H1 (cell line): Measurements from ENCODE around the gene MYO1F.

ENCODE experiments used
- BRCA1 ChIP-seq: IDR thresholded peaks from 2 replicates; pipeline ENCODE4 v1.6.1; 2012; ENCODE audit warnings: low read depth, low read length, improper control_type of control experiment
- CBX5 ChIP-seq: fragments of 300-800, 300-1000 bp; sonication (generic); IDR thresholded peaks from 2 replicates; pipeline ENCODE4 v1.7.1; 2016; ENCODE audit warnings: antibody characterized with exemption, low read length, low read depth
- CBX8 ChIP-seq: fragments of 300-800, 300-1000 bp; sonication (generic); IDR thresholded peaks from 2 replicates; pipeline ENCODE4 v1.7.1; 2016; ENCODE audit warnings: low read depth, low read length, borderline replicate concordance
- EZH2 ChIP-seq: fragments of 200-600 bp; sonication (generic); IDR thresholded peaks from 2 replicates; pipeline ENCODE4 v1.7.1; 2012; ENCODE audit warnings: low read depth, mild to moderate bottlenecking, moderate library complexity, low read length, inconsistent platforms; ENCODE audit not compliant: severe bottlenecking
- JUND ChIP-seq: IDR thresholded peaks from 2 replicates; pipeline ENCODE4 v1.6.1; 2011; ENCODE audit warnings: mild to moderate bottlenecking, improper control_type of control experiment, low read length
- POLR2A ChIP-seq, 2 experiments: IDR thresholded peaks; 1 replicate in 1 of 2; 2 replicates in 1 of 2; pipeline ENCODE4 v1.6.1; 2011; ENCODE audit warnings: low read depth in 2 of 2, low read length in 2 of 2, mild to moderate bottlenecking in 2 of 2; ENCODE audit errors: control extremely low read depth in 1 of 2
- POLR2AphosphoS5 ChIP-seq: IDR thresholded peaks from 2 replicates; pipeline ENCODE4 v1.6.1; 2011; ENCODE audit warnings: low read depth, low read length
- RFX5 ChIP-seq: IDR thresholded peaks from 2 replicates; pipeline ENCODE4 v1.6.1; 2011; ENCODE audit warnings: low read depth, low read length, improper control_type of control experiment, borderline replicate concordance
- SIRT6 ChIP-seq: IDR thresholded peaks from one replicate; pipeline ENCODE4 v1.7.1; 2012; ENCODE audit warnings: low read length, inconsistent platforms
- SIX5 ChIP-seq: IDR thresholded peaks from 2 replicates; pipeline ENCODE4 v1.6.1; 2011; ENCODE audit warnings: mild to moderate bottlenecking, low read depth, low read length
- SP1 ChIP-seq: IDR thresholded peaks from 2 replicates; pipeline ENCODE4 v1.6.1; 2011; ENCODE audit warnings: low read depth, low read length
- SRF ChIP-seq: IDR thresholded peaks from 2 replicates; pipeline ENCODE4 v1.6.1; 2011; ENCODE audit warnings: mild to moderate bottlenecking, low read depth, low read length, moderate library complexity
- TEAD4 ChIP-seq: IDR thresholded peaks from 2 replicates; pipeline ENCODE4 v1.6.1; 2012; ENCODE audit warnings: low read depth, low read length, inconsistent platforms, mixed read lengths
- TF ChIP-seq, protein P1 (sequence below), 3 experiments: IDR thresholded peaks; 1 replicate in 2 of 3; 2 replicates in 1 of 3; pipeline versions ENCODE4 v1.5.1 to v1.6.1; 2011; ENCODE audit warnings: low read length in 3 of 3, mild to moderate bottlenecking in 3 of 3, inconsistent platforms in 2 of 3, low read depth in 1 of 3, moderate library complexity in 1 of 3; ENCODE audit not compliant: insufficient read depth in 1 of 3; ENCODE audit errors: control extremely low read depth in 1 of 3

DNA sequence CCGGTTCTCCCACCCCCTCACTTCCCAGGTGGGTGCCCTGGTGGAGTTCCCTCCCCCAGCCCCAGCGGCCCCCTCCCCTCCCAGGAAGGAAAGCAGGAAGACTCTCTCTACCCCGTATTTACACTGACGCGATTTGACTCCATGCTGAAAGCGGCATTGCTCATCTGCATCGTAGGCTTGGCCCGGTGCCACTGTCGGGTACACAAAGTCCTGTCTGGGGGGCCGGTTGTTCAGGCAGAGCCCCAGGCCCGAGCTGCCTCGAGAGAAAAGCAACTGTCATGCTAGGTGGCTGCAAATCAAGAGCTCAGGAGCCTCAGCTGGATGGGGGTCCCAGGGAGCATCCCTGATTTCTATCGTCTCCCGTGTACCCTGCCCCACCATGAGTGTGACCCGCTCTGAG lies 18.4 kb upstream of the MYO1F start:
- no peak for TF ChIP-seq POLR2A (IDR thresholded peaks at IDR 0.05; ENCODE audit: control extremely low read depth in 1 of 2, low read depth in 2 of 2, low read length in 2 of 2)
- TF ChIP-seq, protein P1, sequence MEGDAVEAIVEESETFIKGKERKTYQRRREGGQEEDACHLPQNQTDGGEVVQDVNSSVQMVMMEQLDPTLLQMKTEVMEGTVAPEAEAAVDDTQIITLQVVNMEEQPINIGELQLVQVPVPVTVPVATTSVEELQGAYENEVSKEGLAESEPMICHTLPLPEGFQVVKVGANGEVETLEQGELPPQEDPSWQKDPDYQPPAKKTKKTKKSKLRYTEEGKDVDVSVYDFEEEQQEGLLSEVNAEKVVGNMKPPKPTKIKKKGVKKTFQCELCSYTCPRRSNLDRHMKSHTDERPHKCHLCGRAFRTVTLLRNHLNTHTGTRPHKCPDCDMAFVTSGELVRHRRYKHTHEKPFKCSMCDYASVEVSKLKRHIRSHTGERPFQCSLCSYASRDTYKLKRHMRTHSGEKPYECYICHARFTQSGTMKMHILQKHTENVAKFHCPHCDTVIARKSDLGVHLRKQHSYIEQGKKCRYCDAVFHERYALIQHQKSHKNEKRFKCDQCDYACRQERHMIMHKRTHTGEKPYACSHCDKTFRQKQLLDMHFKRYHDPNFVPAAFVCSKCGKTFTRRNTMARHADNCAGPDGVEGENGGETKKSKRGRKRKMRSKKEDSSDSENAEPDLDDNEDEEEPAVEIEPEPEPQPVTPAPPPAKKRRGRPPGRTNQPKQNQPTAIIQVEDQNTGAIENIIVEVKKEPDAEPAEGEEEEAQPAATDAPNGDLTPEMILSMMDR (IDR thresholded peaks at IDR 0.05; ENCODE audit: control extremely low read depth in 1 of 3, insufficient read depth in 1 of 3, low read depth in 1 of 3, low read length in 3 of 3): no peak
- no peak for TF ChIP-seq POLR2AphosphoS5
- TF ChIP-seq JUND: no peak
- TF ChIP-seq CBX5: no peak
- TF ChIP-seq SIX5: no peak
- no peak for TF ChIP-seq TEAD4
- no peak for TF ChIP-seq CBX8
- TF ChIP-seq SIRT6: no peak
- no peak for TF ChIP-seq SRF
- no peak for TF ChIP-seq BRCA1
- TF ChIP-seq EZH2: no peak
- no peak for TF ChIP-seq SP1
- TF ChIP-seq RFX5: no peak
